ENCODE results near the gene PRR33. TPM values are rescaled to one million over a fixed set of nuclear protein-coding genes. Genes with fewer than 3 reads are reported as not detected.

PRR33 gene
- total RNA-seq, 1 experiment from 2014 or later: not detected

DNA sequence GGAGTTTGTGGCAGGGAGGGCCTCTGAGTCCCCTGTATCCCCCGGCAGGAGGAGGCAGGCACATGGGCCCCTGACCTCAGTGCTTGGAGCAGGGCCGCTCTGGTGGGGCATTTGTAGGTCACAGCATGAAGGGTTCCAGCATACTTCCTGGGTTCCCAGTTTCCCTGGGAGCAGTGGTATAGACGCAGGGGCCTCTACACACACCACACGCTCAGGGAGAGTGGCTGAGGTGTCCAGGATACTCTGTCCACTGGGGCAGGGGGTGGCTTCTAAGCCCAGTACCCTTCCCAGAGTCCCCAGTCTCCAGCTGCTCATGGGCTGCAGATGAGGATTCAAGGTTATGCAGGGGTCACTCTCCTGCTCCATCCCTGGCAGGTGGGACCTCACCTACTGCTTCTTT, 32.7 kb downstream of the PRR33 start:
- Histone ChIP-seq H3K36me3 (ENCODE audit: control insufficient read depth in 1 of 2, insufficient read depth in 2 of 2, low read length in 2 of 2) (no peaks in the 10 kb centered on the region), H3K9me2 (ENCODE audit: insufficient read depth) (no peaks in the 10 kb centered on the region), H3K9ac (ENCODE audit: low read length) (no peak overlapping the region), H3K27me3 (ENCODE audit: insufficient read depth, low read length) (no peaks in the 10 kb centered on the region), H4K20me1 (ENCODE audit: insufficient read depth) (no peaks in the 10 kb centered on the region), H3K4me3 (replicated peaks in 1 of 2; ENCODE audit: low read depth in 1 of 2, low read length in 2 of 2) (no peak overlapping the region), H3K79me2 (ENCODE audit: insufficient read depth, low read length) (no peaks in the 10 kb centered on the region), H3K27ac (ENCODE audit: low read depth, low read length) (no peak overlapping the region), H2AFZ (ENCODE audit: low read depth, low read length, poor library complexity, severe bottlenecking) (no peak overlapping the region), H3K9me3 (ENCODE audit: control insufficient read depth in 1 of 2, insufficient read depth in 1 of 2, low read depth in 1 of 2, low read length in 2 of 2) (no peaks in the 10 kb centered on the region), H3K4me1 (ENCODE audit: control insufficient read depth in 1 of 2, insufficient read depth in 2 of 2, low read length in 2 of 2) (peaks cover 18% of the 10 kb centered on the region in 2 experiments), H3K4me2 (ENCODE audit: low read length) (no peak overlapping the region)
- POLR2A ChIA-PET: no interaction called here
- intact Hi-C loops (cut with micrococcal nuclease): no loop called here
- TF ChIP-seq ZFX (IDR thresholded peaks at IDR 0.05) (no peak), SRF (IDR thresholded peaks at IDR 0.05; ENCODE audit: low read depth) (no peak), EZH2 (IDR thresholded peaks at IDR 0.05) (no peak), ELF1 (IDR thresholded peaks at IDR 0.05; ENCODE audit: borderline replicate concordance, low read depth) (no peak), CBX3 (IDR thresholded peaks at IDR 0.05; ENCODE audit: low read depth) (no peak), RAD21 (IDR thresholded peaks at IDR 0.05; ENCODE audit: low read depth) (no peak), POLR2A (IDR thresholded peaks at IDR 0.05; ENCODE audit: borderline replicate concordance, extremely low read depth, insufficient read depth, insufficient read length) (no peak), SP1 (IDR thresholded peaks at IDR 0.05; ENCODE audit: low read depth) (no peak), TCF7L2 (IDR thresholded peaks at IDR 0.05; ENCODE audit: borderline replicate concordance, extremely low read depth, insufficient read depth, insufficient read length) (no peak), EZH2phosphoT487 (IDR thresholded peaks at IDR 0.05; ENCODE audit: borderline replicate concordance) (no peak)
- TF ChIP-seq, protein P1, sequence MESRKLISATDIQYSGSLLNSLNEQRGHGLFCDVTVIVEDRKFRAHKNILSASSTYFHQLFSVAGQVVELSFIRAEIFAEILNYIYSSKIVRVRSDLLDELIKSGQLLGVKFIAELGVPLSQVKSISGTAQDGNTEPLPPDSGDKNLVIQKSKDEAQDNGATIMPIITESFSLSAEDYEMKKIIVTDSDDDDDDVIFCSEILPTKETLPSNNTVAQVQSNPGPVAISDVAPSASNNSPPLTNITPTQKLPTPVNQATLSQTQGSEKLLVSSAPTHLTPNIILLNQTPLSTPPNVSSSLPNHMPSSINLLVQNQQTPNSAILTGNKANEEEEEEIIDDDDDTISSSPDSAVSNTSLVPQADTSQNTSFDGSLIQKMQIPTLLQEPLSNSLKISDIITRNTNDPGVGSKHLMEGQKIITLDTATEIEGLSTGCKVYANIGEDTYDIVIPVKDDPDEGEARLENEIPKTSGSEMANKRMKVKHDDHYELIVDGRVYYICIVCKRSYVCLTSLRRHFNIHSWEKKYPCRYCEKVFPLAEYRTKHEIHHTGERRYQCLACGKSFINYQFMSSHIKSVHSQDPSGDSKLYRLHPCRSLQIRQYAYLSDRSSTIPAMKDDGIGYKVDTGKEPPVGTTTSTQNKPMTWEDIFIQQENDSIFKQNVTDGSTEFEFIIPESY (IDR thresholded peaks at IDR 0.05; ENCODE audit: extremely low read depth, insufficient replicate concordance, low read length): no peak
- TF ChIP-seq, protein P2, sequence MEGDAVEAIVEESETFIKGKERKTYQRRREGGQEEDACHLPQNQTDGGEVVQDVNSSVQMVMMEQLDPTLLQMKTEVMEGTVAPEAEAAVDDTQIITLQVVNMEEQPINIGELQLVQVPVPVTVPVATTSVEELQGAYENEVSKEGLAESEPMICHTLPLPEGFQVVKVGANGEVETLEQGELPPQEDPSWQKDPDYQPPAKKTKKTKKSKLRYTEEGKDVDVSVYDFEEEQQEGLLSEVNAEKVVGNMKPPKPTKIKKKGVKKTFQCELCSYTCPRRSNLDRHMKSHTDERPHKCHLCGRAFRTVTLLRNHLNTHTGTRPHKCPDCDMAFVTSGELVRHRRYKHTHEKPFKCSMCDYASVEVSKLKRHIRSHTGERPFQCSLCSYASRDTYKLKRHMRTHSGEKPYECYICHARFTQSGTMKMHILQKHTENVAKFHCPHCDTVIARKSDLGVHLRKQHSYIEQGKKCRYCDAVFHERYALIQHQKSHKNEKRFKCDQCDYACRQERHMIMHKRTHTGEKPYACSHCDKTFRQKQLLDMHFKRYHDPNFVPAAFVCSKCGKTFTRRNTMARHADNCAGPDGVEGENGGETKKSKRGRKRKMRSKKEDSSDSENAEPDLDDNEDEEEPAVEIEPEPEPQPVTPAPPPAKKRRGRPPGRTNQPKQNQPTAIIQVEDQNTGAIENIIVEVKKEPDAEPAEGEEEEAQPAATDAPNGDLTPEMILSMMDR (IDR thresholded peaks at IDR 0.05 in 2 of 3, conservative IDR thresholded peaks at IDR 0.05 in 1 of 3; ENCODE audit: borderline replicate concordance in 1 of 3, insufficient read depth in 1 of 3, low read depth in 2 of 3, low read length in 2 of 3): no peak
- TF ChIP-seq, protein P3, sequence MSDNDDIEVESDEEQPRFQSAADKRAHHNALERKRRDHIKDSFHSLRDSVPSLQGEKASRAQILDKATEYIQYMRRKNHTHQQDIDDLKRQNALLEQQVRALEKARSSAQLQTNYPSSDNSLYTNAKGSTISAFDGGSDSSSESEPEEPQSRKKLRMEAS (IDR thresholded peaks at IDR 0.05): no peak
- TF ChIP-seq, protein P4, sequence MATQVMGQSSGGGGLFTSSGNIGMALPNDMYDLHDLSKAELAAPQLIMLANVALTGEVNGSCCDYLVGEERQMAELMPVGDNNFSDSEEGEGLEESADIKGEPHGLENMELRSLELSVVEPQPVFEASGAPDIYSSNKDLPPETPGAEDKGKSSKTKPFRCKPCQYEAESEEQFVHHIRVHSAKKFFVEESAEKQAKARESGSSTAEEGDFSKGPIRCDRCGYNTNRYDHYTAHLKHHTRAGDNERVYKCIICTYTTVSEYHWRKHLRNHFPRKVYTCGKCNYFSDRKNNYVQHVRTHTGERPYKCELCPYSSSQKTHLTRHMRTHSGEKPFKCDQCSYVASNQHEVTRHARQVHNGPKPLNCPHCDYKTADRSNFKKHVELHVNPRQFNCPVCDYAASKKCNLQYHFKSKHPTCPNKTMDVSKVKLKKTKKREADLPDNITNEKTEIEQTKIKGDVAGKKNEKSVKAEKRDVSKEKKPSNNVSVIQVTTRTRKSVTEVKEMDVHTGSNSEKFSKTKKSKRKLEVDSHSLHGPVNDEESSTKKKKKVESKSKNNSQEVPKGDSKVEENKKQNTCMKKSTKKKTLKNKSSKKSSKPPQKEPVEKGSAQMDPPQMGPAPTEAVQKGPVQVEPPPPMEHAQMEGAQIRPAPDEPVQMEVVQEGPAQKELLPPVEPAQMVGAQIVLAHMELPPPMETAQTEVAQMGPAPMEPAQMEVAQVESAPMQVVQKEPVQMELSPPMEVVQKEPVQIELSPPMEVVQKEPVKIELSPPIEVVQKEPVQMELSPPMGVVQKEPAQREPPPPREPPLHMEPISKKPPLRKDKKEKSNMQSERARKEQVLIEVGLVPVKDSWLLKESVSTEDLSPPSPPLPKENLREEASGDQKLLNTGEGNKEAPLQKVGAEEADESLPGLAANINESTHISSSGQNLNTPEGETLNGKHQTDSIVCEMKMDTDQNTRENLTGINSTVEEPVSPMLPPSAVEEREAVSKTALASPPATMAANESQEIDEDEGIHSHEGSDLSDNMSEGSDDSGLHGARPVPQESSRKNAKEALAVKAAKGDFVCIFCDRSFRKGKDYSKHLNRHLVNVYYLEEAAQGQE (IDR thresholded peaks at IDR 0.05; ENCODE audit: low read depth): no peak
- RAD21 ChIA-PET (ENCODE audit: low non-redundant PET in 1 of 2, low total read pairs in 2 of 2, uncharacterized antibody in 2 of 2, unreplicated experiment in 2 of 2): no interaction called here
- ATAC-seq: no peak
- BruUV-seq (replicated peaks): no TSS peak
- CTCF ChIA-PET: interaction anchor here (1.2 kb wide), 1 partner anchor 17 kb away, joined by 3 read pairs; no protein-coding TSS in a partner anchor
- no peak for DNase-seq (ENCODE audit: low read depth, low spot score)
